Gastroesophageal sphincter (tissue), 3 donors: ENCODE results near the gene SYNGAP1.
"Not testable (repeated sequence)": the region's sequence is repeated elsewhere in the genome, so short reads cannot be mapped to it uniquely, and the experiment has no call there.

Experiments
- CTCF ChIP-seq, 4 experiments: fragments of 200-600 bp in 2 of 4; fragments of 450-650 bp in 2 of 4; sonication (generic) in 1 of 4; IDR thresholded peaks; one replicate each; pipeline ENCODE4 v1.5.1; 2017 to 2019; ENCODE audit warnings: antibody characterized with exemption in 4 of 4, mild to moderate bottlenecking in 2 of 4, moderate library complexity in 2 of 4
- EP300 ChIP-seq: sonication (generic); formaldehyde crosslinking; IDR thresholded peaks from one replicate; pipeline ENCODE4 v1.6.1; 2017; ENCODE audit warnings: antibody characterized with exemption, mild to moderate bottlenecking
- POLR2A ChIP-seq, 2 donors: fragments of 450-650 bp; IDR thresholded peaks; one replicate each; pipeline ENCODE4 v1.6.1; 2017; ENCODE audit warnings: antibody characterized with exemption in 2 of 2, mild to moderate bottlenecking in 2 of 2, moderate library complexity in 1 of 2

DNA sequence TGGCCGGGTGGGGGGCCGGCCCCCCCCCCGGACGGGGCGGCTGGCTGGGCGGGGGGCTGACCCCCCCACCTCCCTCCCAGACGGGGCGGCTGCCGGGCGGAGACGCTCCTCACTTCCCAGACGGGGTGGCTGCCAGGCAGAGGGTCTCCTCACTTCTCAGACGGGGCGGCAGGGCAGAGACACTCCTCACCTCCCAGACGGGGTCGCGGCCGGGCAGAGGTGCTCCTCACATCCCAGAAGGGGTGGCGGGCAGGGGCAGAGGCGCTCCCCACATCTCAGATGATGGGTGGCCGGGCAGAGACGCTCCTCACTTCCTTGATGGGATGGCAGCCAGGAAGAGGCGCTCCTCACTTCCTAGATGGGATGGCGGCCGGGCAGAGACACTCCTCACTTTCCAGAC, 65.8 kb downstream of the SYNGAP1 start:
- not testable (repeated sequence) for TF ChIP-seq CTCF (IDR thresholded peaks at IDR 0.05); POLR2A (IDR thresholded peaks at IDR 0.05); EP300
